SK-N-SH treated with all-trans-retinoic acid at 6 μM for 48 hours (cell line): ENCODE results near the gene AQP5.

Source experiments
- CSDC2 ChIP-seq: fragments of 250-450 bp; sonication (Bioruptor Pico); IDR thresholded peaks from 2 replicates; pipeline ENCODE4 v1.5.0; 2020; ENCODE audit warnings: mild to moderate bottlenecking, moderate library complexity
- ESRRG ChIP-seq: fragments of 250-450 bp; sonication (Bioruptor Pico); IDR thresholded peaks from 2 replicates; pipeline ENCODE4 v1.6.1; 2021; ENCODE audit warnings: mild to moderate bottlenecking
- GLIS3 ChIP-seq: fragments of 250-450 bp; sonication (Bioruptor Pico); IDR thresholded peaks from 2 replicates; pipeline ENCODE4 v1.5.0; 2020; ENCODE audit warnings: mild to moderate bottlenecking, moderate library complexity
- ISL1 ChIP-seq: fragments of 250-450 bp; sonication (Bioruptor Pico); IDR thresholded peaks from 2 replicates; pipeline ENCODE4 v2.1.2; 2022; ENCODE audit warnings: mild to moderate bottlenecking, moderate library complexity
- PPARA ChIP-seq: fragments of 250-450 bp; sonication (Bioruptor Pico); IDR thresholded peaks from 2 replicates; pipeline ENCODE4 v1.5.0; 2020; ENCODE audit warnings: mild to moderate bottlenecking, borderline replicate concordance
- RARB ChIP-seq: fragments of 250-450 bp; sonication (Bioruptor Pico); IDR thresholded peaks from 2 replicates; pipeline ENCODE4 v1.8.0; 2021; ENCODE audit warnings: mild to moderate bottlenecking, moderate library complexity
- SNAI2 ChIP-seq: fragments of 250-450 bp; sonication (Bioruptor Pico); IDR thresholded peaks from 2 replicates; pipeline ENCODE4 v1.5.0; 2020; ENCODE audit warnings: mild to moderate bottlenecking, moderate library complexity
- TCF4 ChIP-seq: fragments of 250-450 bp; sonication (Bioruptor Pico); IDR thresholded peaks from 2 replicates; pipeline ENCODE4 v1.8.0; 2021; ENCODE audit warnings: mild to moderate bottlenecking, moderate library complexity, borderline replicate concordance
- TOX ChIP-seq: fragments of 250-450 bp; sonication (Bioruptor Pico); IDR thresholded peaks from 2 replicates; pipeline ENCODE4 v1.8.0; 2021; ENCODE audit warnings: mild to moderate bottlenecking, moderate library complexity, borderline replicate concordance
- ZC3H10 ChIP-seq: fragments of 250-450 bp; sonication (Bioruptor Pico); IDR thresholded peaks from 2 replicates; pipeline ENCODE4 v1.5.1; 2021; ENCODE audit warnings: mild to moderate bottlenecking, moderate library complexity
- ZFP3 ChIP-seq: fragments of 250-450 bp; sonication (Bioruptor Pico); IDR thresholded peaks from 2 replicates; pipeline ENCODE4 v1.5.0; 2020; ENCODE audit warnings: mild to moderate bottlenecking, moderate library complexity
- ZFP30 ChIP-seq: fragments of 450-650 bp; formaldehyde crosslinking; IDR thresholded peaks from 2 replicates; pipeline ENCODE4 v1.5.0; 2022; ENCODE audit warnings: mild to moderate bottlenecking, moderate library complexity
- ZNF8 ChIP-seq: fragments of 450-650 bp; formaldehyde crosslinking; IDR thresholded peaks from 2 replicates; pipeline ENCODE4 v1.5.0; 2020; ENCODE audit warnings: mild to moderate bottlenecking, moderate library complexity
- TF ChIP-seq, protein P1 (sequence below): fragments of 250-450 bp; sonication (Bioruptor Pico); IDR thresholded peaks from 2 replicates; pipeline ENCODE4 v1.8.0; 2020; ENCODE audit warnings: mild to moderate bottlenecking, moderate library complexity, borderline replicate concordance

GRCh38 chr12:49971141-49971540, 9.5 kb downstream of the AQP5 start:
- TF ChIP-seq TOX (CRISPR knock-in tag) (no peak), CSDC2 (no peak), ZNF8 (CRISPR knock-in tag) (no peak), RARB (CRISPR knock-in tag) (no peak), TCF4 (no peak), ESRRG (CRISPR knock-in tag) (no peak), ZFP30 (CRISPR knock-in tag) (no peak), GLIS3 (CRISPR knock-in tag) (no peak), SNAI2 (no peak), PPARA (CRISPR knock-in tag) (no peak), ZFP3 (CRISPR knock-in tag) (no peak), ISL1 (CRISPR knock-in tag) (no peak), ZC3H10 (CRISPR knock-in tag) (no peak)
- TF ChIP-seq, protein P1, sequence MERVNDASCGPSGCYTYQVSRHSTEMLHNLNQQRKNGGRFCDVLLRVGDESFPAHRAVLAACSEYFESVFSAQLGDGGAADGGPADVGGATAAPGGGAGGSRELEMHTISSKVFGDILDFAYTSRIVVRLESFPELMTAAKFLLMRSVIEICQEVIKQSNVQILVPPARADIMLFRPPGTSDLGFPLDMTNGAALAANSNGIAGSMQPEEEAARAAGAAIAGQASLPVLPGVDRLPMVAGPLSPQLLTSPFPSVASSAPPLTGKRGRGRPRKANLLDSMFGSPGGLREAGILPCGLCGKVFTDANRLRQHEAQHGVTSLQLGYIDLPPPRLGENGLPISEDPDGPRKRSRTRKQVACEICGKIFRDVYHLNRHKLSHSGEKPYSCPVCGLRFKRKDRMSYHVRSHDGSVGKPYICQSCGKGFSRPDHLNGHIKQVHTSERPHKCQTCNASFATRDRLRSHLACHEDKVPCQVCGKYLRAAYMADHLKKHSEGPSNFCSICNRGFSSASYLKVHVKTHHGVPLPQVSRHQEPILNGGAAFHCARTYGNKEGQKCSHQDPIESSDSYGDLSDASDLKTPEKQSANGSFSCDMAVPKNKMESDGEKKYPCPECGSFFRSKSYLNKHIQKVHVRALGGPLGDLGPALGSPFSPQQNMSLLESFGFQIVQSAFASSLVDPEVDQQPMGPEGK (CRISPR knock-in tag), result no peak
